Body of pancreas (tissue), 4 donors: ENCODE data around the gene FAN1.

Experiments used
- CTCF ChIP-seq, 7 experiments: fragments of 450-650 bp in 4 of 7; fragments of 200-600 bp in 3 of 7; sonication (generic) in 3 of 7; IDR thresholded peaks; one replicate each; pipeline ENCODE4 v1.5.1; 2016 to 2019; ENCODE audit warnings: antibody characterized with exemption in 7 of 7
- POLR2A ChIP-seq, 3 donors: fragments of 450-650 bp; IDR thresholded peaks; one replicate each; pipeline ENCODE4 v1.6.1; 2016; ENCODE audit warnings: antibody characterized with exemption in 3 of 3, mild to moderate bottlenecking in 2 of 3

GRCh38 chr15:30953183-30953582, 49.5 kb downstream of the FAN1 start:
- no peak for TF ChIP-seq POLR2A (IDR thresholded peaks at IDR 0.05)
- no peak for TF ChIP-seq CTCF (IDR thresholded peaks at IDR 0.05)
